Activated CD8-positive, alpha-beta memory T cell treated with anti-CD3 and anti-CD28 coated beads for 1 hour (primary cell): Measurements from ENCODE around the gene GPR39.

Experiments
- DNase-seq, 2 donors: peaks; one replicate each; pipeline ENCODE4 v3.0.0-alpha.2; 2020; ENCODE audit warnings: low read depth in 1 of 2; ENCODE audit errors: extremely low read depth in 1 of 2

Gene GPR39

GRCh38 chr2:132632000-132632649 lies 215.5 kb downstream of the GPR39 start:
- DNase-seq: no peak

GRCh38 chr2:132633635-132634034 lies 217.0 kb downstream of the GPR39 start:
- DNase-seq: no peak

DNA sequence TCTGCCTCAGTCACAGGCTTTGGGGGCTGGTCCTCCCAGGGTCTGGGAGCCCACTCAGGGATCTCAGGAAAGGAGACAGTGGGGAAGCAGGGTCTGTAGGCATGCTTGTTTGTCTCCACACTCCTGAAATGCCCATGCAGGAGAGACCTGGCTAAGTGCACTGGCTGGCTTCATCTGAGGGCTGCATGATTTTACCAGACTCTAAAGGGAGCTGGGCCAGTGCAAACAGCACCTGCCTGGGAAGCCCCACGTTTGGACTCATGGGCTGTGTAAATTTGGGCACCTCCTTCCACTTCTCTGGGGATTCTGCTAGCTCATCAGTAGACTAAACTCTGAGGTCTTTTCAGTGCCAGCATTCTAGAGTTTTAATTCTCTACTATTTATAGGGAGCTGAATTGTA lies 219.7 kb downstream of the GPR39 start:
- DNase-seq: no peak

- DNase-seq: no peak
Measured at GRCh38 chr2:132638313-132639040, 221.9 kb downstream of the GPR39 start.

DNA sequence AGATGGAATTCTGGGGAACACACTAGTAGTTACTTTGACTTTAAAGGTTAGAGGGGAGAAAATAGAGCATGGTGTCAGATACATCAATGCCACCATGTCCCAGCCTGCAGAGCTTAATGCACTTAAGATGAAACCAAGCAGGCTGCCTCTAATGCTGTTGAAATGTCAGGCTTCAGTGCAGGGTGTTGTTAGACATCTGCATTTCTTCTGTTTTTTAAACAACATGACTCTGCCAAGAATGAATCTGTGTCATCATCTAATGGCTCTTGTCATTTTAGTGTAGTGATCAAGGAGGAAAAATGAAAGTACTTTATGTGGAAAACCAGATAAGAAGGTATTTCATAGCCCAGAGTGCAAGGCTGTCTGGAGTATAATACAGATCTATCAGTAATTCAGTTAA lies 223.5 kb downstream of the GPR39 start:
- no peak for DNase-seq

DNA sequence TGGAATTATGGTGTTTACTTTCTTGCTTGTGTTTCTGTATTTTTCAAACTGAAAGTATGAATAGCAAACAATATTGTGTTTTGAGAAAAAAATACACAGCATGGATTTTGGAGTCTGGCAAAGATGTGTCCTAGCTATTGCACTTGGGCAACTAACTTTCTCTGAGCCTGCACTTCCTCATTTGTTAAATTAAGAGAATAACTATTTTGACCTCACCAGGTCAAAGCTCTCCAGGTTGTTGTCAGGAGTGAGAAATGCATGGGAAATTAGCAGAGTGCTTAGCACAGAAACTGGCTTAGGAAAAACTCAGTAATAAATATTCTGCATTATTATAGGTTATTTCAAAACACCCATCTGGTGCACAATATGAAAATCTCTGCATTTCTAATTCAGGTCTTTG lies 225.2 kb downstream of the GPR39 start:
- DNase-seq: no peak

GRCh38 chr2:132642415-132642814 lies 225.8 kb downstream of the GPR39 start:
- no peak for DNase-seq

- DNase-seq: no peak
Measured at GRCh38 chr2:132645176-132645575, 228.6 kb downstream of the GPR39 start.

GRCh38 chr2:132645722-132646539 lies 229.3 kb downstream of the GPR39 start:
- DNase-seq: no peak

DNA sequence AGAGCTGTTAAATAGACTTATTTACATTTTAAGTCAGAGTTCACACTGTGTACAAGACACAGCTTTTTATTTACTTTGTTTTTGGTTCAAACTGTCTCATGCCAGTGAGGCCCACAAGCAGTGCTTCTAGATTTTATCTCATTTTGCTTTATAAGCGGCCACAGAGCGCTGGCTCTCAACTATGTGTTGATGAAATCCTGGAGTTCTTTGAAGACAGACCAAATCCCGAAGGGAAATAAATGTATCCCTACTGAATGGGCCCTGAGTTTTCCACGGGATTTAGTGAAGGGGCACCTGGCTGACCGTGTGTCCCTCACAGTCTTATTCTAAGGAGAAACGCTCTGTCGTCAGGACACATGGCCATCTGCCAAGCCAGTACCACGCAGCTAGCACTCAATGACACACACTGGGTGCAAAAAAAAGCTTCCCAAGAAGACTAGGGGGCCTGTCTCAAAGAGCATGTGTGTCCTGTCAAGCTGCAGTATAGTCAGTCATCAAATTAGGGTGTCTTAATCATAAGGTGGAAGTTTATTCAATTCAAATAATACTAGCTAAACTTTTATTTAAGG lies 230.0 kb downstream of the GPR39 start:
- DNase-seq: no peak

DNA sequence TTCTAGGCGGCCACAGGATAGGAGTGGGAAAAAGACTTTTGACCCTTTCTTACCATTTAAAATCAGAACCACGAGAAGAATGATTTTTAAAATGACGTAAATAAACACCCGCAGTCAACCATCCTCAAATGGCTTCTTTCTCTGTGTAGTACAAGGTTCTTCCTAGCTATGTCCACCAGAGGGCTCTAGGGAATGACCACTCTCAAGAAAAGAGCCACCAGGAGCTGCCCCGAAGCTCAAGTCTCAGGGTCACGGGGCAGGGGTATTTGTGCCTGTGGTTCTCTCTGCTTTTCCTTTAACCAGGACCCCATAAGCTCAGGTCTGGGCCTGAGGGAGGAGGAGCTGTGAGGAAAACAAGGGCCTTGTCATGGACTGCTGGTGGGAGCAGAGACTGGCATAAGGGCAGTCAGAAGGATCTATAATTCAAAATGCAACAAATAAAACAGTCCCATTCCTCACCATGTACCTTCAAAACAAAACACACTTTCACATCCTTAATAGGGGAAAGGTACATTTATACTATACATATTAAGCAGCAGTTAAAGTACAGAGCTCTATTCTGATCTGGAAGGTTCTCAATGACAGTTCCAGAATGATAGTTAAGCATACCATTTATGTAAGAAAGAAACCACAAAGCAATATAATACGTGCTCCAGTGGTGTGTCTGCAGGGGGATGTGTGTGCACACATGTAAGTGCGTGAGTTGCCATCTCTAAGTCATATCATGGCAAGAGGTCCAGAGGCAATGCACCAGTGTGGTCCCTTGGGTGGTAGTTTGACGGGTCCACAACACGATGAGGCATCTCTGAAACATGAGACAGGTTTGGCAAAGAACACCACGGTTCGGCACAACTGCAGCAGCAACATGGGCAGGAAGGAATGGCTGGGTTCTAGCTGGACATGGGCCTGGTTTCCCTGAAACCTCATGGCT lies 234.8 kb downstream of the GPR39 start:
- no peak for DNase-seq

DNA sequence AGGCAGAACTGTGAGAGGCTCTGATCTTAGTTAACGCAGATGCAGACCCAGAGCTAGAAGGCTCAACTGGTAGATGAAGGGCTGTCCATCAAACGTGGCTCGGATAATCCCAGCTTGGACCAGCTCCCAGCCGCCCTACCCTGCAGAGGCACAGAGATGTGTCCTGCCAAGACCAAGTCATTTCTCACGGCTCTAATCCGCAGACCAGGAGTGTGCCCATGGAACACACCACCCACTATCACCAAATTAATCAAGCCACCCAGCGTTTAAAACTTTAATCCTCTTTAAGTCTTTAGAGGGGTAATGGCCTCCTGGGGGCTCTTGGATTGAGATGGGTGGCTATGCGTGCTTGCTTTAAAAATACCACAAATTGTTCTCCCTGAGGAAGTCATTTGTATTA lies 235.9 kb downstream of the GPR39 start:
- no peak for DNase-seq

DNA sequence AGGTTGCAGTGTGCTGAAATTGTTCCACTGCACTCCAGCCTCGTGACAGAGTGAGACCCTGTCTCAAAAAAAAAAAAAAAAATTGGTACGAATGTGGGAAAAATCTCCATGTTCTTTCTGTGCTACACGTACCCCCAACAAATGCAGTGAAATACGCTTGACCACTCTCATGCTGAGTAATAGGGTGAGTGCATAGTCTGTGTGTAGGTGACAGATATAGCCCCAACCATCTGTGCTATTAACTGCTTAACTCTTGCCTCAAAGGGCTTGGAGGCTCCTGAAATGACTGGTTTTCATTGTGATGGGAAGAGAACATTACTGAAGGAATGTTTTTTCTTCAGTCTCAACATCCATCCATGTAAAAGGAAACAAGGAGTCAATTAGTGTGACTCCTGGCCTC lies 237.7 kb downstream of the GPR39 start:
- DNase-seq: no peak

DNA sequence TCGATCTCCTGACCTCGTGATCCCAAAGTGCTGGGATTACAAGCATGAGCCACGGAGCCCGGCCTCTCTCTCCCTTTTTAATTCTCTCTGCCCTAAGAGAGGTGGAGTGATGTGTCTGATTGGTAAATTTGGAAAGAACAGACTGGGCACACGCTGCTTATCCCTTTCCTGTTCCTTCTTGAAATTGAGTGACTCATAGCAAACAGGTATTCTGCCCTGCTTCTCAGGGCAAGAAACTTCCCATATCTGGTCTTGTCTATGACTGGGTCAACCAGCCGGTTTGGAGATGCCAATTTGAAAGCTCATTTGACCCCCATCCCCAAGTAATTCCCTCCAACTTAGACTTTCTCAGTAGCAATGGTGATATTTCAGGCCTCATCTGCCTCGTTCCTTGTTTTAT lies 238.4 kb downstream of the GPR39 start:
- no peak for DNase-seq

GRCh38 chr2:132656266-132656975 lies 239.8 kb downstream of the GPR39 start:
- DNase-seq: no peak

DNA sequence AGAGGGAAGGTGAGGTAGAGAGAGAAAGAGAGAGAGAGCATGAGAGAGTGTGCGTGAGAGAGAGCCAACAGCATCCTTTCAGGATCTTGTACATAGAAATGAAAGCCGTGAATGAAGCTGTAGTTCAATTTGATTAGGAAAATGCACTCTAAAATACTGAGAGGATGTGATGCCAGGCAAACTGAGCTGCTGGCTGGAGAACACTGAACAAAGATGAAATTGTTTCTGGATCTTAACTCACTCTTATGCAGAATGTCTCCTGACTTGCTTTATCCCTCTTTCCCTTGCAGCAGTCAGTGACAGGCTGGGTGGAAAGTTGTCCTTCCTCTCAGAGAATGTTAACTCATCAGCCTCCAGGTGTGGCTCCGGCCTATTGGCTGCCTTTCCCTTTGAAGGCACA lies 242.7 kb downstream of the GPR39 start:
- no peak for DNase-seq

- DNase-seq: no peak
Measured at GRCh38 chr2:132662732-132663131, 246.1 kb downstream of the GPR39 start.

DNA sequence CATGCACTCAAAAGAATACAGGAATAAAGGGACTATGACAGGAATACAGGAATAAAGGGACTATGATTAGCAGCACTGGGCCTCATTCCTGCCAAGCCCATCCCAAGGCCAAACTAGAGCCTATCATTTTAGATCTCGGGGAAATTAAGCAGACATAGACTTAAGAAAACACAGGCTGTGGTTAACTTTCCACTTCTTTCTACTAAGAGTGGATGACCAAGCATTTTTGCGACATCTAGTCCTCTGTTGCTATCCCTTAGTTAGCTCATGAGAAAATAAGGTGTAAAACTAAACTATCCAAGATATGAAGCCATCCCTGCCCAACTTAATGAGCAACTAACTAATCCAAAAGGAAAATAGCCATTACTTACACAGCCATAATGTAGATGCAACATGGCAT lies 247.5 kb downstream of the GPR39 start:
- DNase-seq: no peak

GRCh38 chr2:132665401-132666140 lies 249.0 kb downstream of the GPR39 start:
- DNase-seq: no peak
